Measurements from ENCODE around the gene CITED4. TPM values are rescaled to one million over a fixed set of nuclear protein-coding genes. Genes with fewer than 3 reads are reported as not detected.

Gene CITED4
- total RNA-seq, 2 experiments from 2014 or later = 2.0 TPM; not detected in 1

GRCh38 chr1:40824591-40825434, 37.4 kb downstream of the CITED4 start:
- Histone ChIP-seq H3K36me3 (ENCODE audit: insufficient read depth, low read length) (no peaks in the 10 kb centered on the region), H3K4me2 (ENCODE audit: low read length) (no peak overlapping the region), H3K79me2 (ENCODE audit: insufficient read depth, low read depth, low read length) (no peaks in the 10 kb centered on the region), H4K20me1 (ENCODE audit: insufficient read depth, low read length) (no peaks in the 10 kb centered on the region), H2AFZ (ENCODE audit: low read length) (no peak overlapping the region), H3K9me2 (ENCODE audit: insufficient read depth, low read length) (no peaks in the 10 kb centered on the region), H3K4me3 (ENCODE audit: low read depth, low read length, poor library complexity, severe bottlenecking) (no peak overlapping the region), H3K9me3 (ENCODE audit: low read length) (no peaks in the 10 kb centered on the region), H3K27ac (ENCODE audit: low read depth, low read length, poor library complexity, severe bottlenecking) (no peak overlapping the region), H3K4me1 (ENCODE audit: insufficient read depth, low read length, poor library complexity, severe bottlenecking) (peaks cover 8% of the 10 kb centered on the region)
- intact Hi-C loops (cut with micrococcal nuclease; ENCODE audit: unreplicated experiment) = no loop called here
- DNase-seq (ENCODE audit: low spot score) = no peak
- ChIA-PET CTCF (ENCODE audit: unreplicated experiment) (no interaction called here), POLR2A (interaction anchor here (0.8 to 1.2 kb wide), 2 partner anchors 20 to 34 kb away, joined by 3 read pairs; no protein-coding TSS in a partner anchor)
- no TSS peak for BruUV-seq (replicated peaks)
- no peak for TF ChIP-seq EZH2phosphoT487 (IDR thresholded peaks at IDR 0.05; ENCODE audit: borderline replicate concordance, low read depth, low read length)
- TF ChIP-seq, protein P1, sequence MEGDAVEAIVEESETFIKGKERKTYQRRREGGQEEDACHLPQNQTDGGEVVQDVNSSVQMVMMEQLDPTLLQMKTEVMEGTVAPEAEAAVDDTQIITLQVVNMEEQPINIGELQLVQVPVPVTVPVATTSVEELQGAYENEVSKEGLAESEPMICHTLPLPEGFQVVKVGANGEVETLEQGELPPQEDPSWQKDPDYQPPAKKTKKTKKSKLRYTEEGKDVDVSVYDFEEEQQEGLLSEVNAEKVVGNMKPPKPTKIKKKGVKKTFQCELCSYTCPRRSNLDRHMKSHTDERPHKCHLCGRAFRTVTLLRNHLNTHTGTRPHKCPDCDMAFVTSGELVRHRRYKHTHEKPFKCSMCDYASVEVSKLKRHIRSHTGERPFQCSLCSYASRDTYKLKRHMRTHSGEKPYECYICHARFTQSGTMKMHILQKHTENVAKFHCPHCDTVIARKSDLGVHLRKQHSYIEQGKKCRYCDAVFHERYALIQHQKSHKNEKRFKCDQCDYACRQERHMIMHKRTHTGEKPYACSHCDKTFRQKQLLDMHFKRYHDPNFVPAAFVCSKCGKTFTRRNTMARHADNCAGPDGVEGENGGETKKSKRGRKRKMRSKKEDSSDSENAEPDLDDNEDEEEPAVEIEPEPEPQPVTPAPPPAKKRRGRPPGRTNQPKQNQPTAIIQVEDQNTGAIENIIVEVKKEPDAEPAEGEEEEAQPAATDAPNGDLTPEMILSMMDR (conservative IDR thresholded peaks at IDR 0.05; ENCODE audit: low read length) = no peak

GRCh38 chr1:40823983-40824382, 38.2 kb downstream of the CITED4 start:
- Histone ChIP-seq H3K4me1 (ENCODE audit: insufficient read depth, low read length, poor library complexity, severe bottlenecking) (peaks cover 8% of the 10 kb centered on the region), H3K27ac (ENCODE audit: low read depth, low read length, poor library complexity, severe bottlenecking) (no peak overlapping the region), H2AFZ (ENCODE audit: low read length) (no peak overlapping the region), H3K9me3 (ENCODE audit: low read length) (no peaks in the 10 kb centered on the region), H3K4me3 (ENCODE audit: low read depth, low read length, poor library complexity, severe bottlenecking) (no peak overlapping the region), H3K4me2 (ENCODE audit: low read length) (no peak overlapping the region), H3K79me2 (ENCODE audit: insufficient read depth, low read depth, low read length) (no peaks in the 10 kb centered on the region), H4K20me1 (ENCODE audit: insufficient read depth, low read length) (no peaks in the 10 kb centered on the region), H3K36me3 (ENCODE audit: insufficient read depth, low read length) (no peaks in the 10 kb centered on the region), H3K9me2 (ENCODE audit: insufficient read depth, low read length) (no peaks in the 10 kb centered on the region)
- no peak for TF ChIP-seq EZH2phosphoT487 (IDR thresholded peaks at IDR 0.05; ENCODE audit: borderline replicate concordance, low read depth, low read length)
- TF ChIP-seq, protein P1 (conservative IDR thresholded peaks at IDR 0.05; ENCODE audit: low read length) = no peak
- intact Hi-C loops (cut with micrococcal nuclease; ENCODE audit: unreplicated experiment) = no loop called here
- no TSS peak for BruUV-seq (replicated peaks)
- POLR2A ChIA-PET = no interaction called here
- CTCF ChIA-PET (ENCODE audit: unreplicated experiment) = no interaction called here
- DNase-seq (ENCODE audit: low spot score) = no peak

GRCh38 chr1:40823345-40823744, 38.8 kb downstream of the CITED4 start:
- no peaks in the 10 kb centered on the region for H3K9me2 ChIP-seq (ENCODE audit: insufficient read depth, low read length)
- no peaks in the 10 kb centered on the region for H4K20me1 ChIP-seq (ENCODE audit: insufficient read depth, low read length)
- TF ChIP-seq, protein P1 (conservative IDR thresholded peaks at IDR 0.05; ENCODE audit: low read length) = no peak
- TF ChIP-seq EZH2phosphoT487 (IDR thresholded peaks at IDR 0.05; ENCODE audit: borderline replicate concordance, low read depth, low read length) = no peak
- H3K36me3 ChIP-seq (ENCODE audit: insufficient read depth, low read length) = no peaks in the 10 kb centered on the region
- CTCF ChIA-PET (ENCODE audit: unreplicated experiment) = no interaction called here
- POLR2A ChIA-PET = interaction anchor here (0.7 kb wide), 1 partner anchor 130 kb away, joined by 3 read pairs; no protein-coding TSS in a partner anchor
- H3K79me2 ChIP-seq (ENCODE audit: insufficient read depth, low read depth, low read length) = no peaks in the 10 kb centered on the region
- no peak overlapping the region for H3K27ac ChIP-seq (ENCODE audit: low read depth, low read length, poor library complexity, severe bottlenecking)
- no peak overlapping the region for H2AFZ ChIP-seq (ENCODE audit: low read length)
- H3K9me3 ChIP-seq (ENCODE audit: low read length) = no peaks in the 10 kb centered on the region
- peaks cover 11% of the 10 kb centered on the region for H3K4me1 ChIP-seq (ENCODE audit: insufficient read depth, low read length, poor library complexity, severe bottlenecking)
- no peak overlapping the region for H3K4me2 ChIP-seq (ENCODE audit: low read length)
- DNase-seq (ENCODE audit: low spot score) = no peak
- intact Hi-C loops (cut with micrococcal nuclease; ENCODE audit: unreplicated experiment) = no loop called here
- no peak overlapping the region for H3K4me3 ChIP-seq (ENCODE audit: low read depth, low read length, poor library complexity, severe bottlenecking)
- no TSS peak for BruUV-seq (replicated peaks)
